HepG2 (cell line): Measurements from ENCODE around the gene NT5DC4. TPM values are rescaled to one million over a fixed set of nuclear protein-coding genes. Genes with fewer than 3 reads are reported as not detected.

ENCODE experiments used
- ATAC-seq: fragments of 200-7000 bp; cut with Tn5 transposase; 3 replicates; pipeline ENCODE4 v1.9.1; 2020; ENCODE audit warnings: mild to moderate bottlenecking, moderate library complexity
- BruUV-seq: library from RNA; stranded (reverse); fragments of 400-500 nt; replicated peaks from 2 replicates; lab custom pipeline; 2021; lab: Mats Ljungman, UMichigan
- CTCF ChIA-PET: fragments of 300-600 bp; formaldehyde crosslinking; extraction: SDS; loops from one replicate; lab custom pipeline; 2021; ENCODE audit warnings: low total read pairs, inconsistent platforms, low intra/inter-chr PET ratio; lab: Yijun Ruan, JAX
- POLR2A ChIA-PET: fragments of 350-600 bp; sonication (Branson Sonifier 250); formaldehyde crosslinking; loops from one replicate; lab custom pipeline; 2020; ENCODE audit warnings: antibody characterized with exemption, inconsistent platforms; lab: Yijun Ruan, JAX
- DNase-seq: peaks from one replicate; pipeline ENCODE4 v3.0.0-alpha.2; 2015; ENCODE audit warnings: low spot score
- FAIRE-seq: peaks from 3 replicates; lab custom pipeline; 2011; peaks lifted over from hg19 to GRCh38; lab: Jason Lieb, UNC
- H2AFZ ChIP-seq: one replicate; pipeline ENCODE4 v1.6.1; 2011; ENCODE audit warnings: low read length, inconsistent platforms
- H3K27ac ChIP-seq: fragments of 300-600 bp; 3 replicates; pipeline ENCODE4 v1.8.0; 2011; ENCODE audit warnings: mixed run types, mild to moderate bottlenecking, mixed read lengths, low read length, inconsistent platforms; ENCODE audit not compliant: insufficient read depth; ENCODE audit errors: extremely low read length
- H3K27me3 ChIP-seq, 2 experiments: fragments of 200-600 bp in 1 of 2; 2 replicates in 1 of 2; 3 replicates in 1 of 2; pipeline versions ENCODE4 v1.6.0 to v1.8.0; 2011; ENCODE audit warnings: low read length in 2 of 2, mild to moderate bottlenecking in 2 of 2, moderate library complexity in 2 of 2, inconsistent platforms in 1 of 2; ENCODE audit not compliant: insufficient read depth in 2 of 2, control insufficient read depth in 1 of 2
- H3K36me3 ChIP-seq, 2 experiments: fragments of 200-600 bp in 1 of 2; replicated peaks in 1 of 2; 2 replicates in 1 of 2; 3 replicates in 1 of 2; pipeline versions ENCODE4 v1.5.1 to v1.8.0; 2011; ENCODE audit warnings: low read length in 2 of 2, inconsistent platforms in 1 of 2; ENCODE audit not compliant: insufficient read depth in 2 of 2, control insufficient read depth in 1 of 2
- H3K4me1 ChIP-seq: 2 replicates; pipeline ENCODE4 v1.5.1; 2012; ENCODE audit warnings: low read length, inconsistent platforms; ENCODE audit not compliant: insufficient read depth
- H3K4me2 ChIP-seq: 2 replicates; pipeline ENCODE4 v1.6.0; 2011; ENCODE audit warnings: low read depth, low read length, inconsistent platforms
- H3K4me3 ChIP-seq, 3 experiments: fragments of 200-600 bp in 1 of 3; sonication (generic), shearing (Covaris generic) in 1 of 3; replicated peaks in 1 of 3; 2 replicates each; pipeline ENCODE4 v1.5.1; 2011 to 2016; ENCODE audit warnings: low read length in 3 of 3, inconsistent platforms in 2 of 3, low read depth in 2 of 3, mild to moderate bottlenecking in 2 of 3, control low read depth in 1 of 3, mixed read lengths in 1 of 3; ENCODE audit not compliant: insufficient read depth in 1 of 3
- H3K79me2 ChIP-seq: one replicate; pipeline ENCODE4 v1.6.1; 2011; ENCODE audit warnings: low read length, inconsistent platforms; ENCODE audit not compliant: insufficient read depth
- H3K9ac ChIP-seq: 2 replicates; pipeline ENCODE4 v1.6.0; 2011; ENCODE audit warnings: mild to moderate bottlenecking, low read depth, low read length, inconsistent platforms; ENCODE audit not compliant: insufficient read depth
- H3K9me3 ChIP-seq: 2 replicates; pipeline ENCODE4 v1.5.1; 2012; ENCODE audit warnings: mild to moderate bottlenecking, low read length
- H4K20me1 ChIP-seq: 2 replicates; pipeline ENCODE4 v1.6.0; 2011; ENCODE audit warnings: inconsistent platforms, mild to moderate bottlenecking, low read length, moderate library complexity; ENCODE audit not compliant: insufficient read depth
- DMTF1 ChIP-seq: sonication (generic); formaldehyde crosslinking; IDR thresholded peaks from 2 replicates; pipeline ENCODE4 v1.4.0; 2020; ENCODE audit warnings: mild to moderate bottlenecking, missing genetic modification reagents
- GTF2F1 ChIP-seq: fragments of 150-350 bp; IDR thresholded peaks from 2 replicates; pipeline ENCODE4 v1.6.1; 2014; ENCODE audit warnings: low read length
- KLF12 ChIP-seq: sonication (generic); formaldehyde crosslinking; IDR thresholded peaks from 2 replicates; pipeline ENCODE4 v1.4.0; 2020; ENCODE audit warnings: missing genetic modification reagents, borderline replicate concordance
- RNF219 ChIP-seq: sonication (generic); formaldehyde crosslinking; IDR thresholded peaks from 2 replicates; pipeline ENCODE4 v1.5.0; 2020; ENCODE audit warnings: mild to moderate bottlenecking, missing genetic modification reagents
- SSRP1 ChIP-seq: IDR thresholded peaks from 2 replicates; pipeline ENCODE4 v1.6.1; 2016; ENCODE audit warnings: control low read depth
- STAT5B ChIP-seq: sonication (generic); formaldehyde crosslinking; IDR thresholded peaks from 2 replicates; pipeline ENCODE4 v1.4.0; 2020; ENCODE audit warnings: missing genetic modification reagents
- TBL1XR1 ChIP-seq: fragments of 150-350 bp; IDR thresholded peaks from 2 replicates; pipeline ENCODE4 v1.6.1; 2014; ENCODE audit warnings: borderline replicate concordance, low read length; ENCODE audit not compliant: partially characterized antibody
- ZBTB21 ChIP-seq: sonication (generic); formaldehyde crosslinking; IDR thresholded peaks from 2 replicates; pipeline ENCODE4 v1.4.0; 2020; ENCODE audit warnings: missing genetic modification reagents
- ZNF589 ChIP-seq: sonication (generic); formaldehyde crosslinking; conservative IDR thresholded peaks from 2 replicates; pipeline ENCODE4 v1.8.0; 2022; ENCODE audit warnings: mild to moderate bottlenecking, moderate library complexity, missing genetic modification reagents
- WGBS: methylation state at CpG from one replicate; pipeline ENCODE4 v1.1.6; 2017; ENCODE audit warnings: low lambda C conversion rate; 5-methylcytosine and 5-hydroxymethylcytosine counted together
- in situ Hi-C: cut with HindIII; loops from 2 replicates; pipeline ENCODE4 v1.10.0; 2017; ENCODE audit warnings: low pct_unique_long_range_greater_than_20kb; ENCODE audit not compliant: extremely low pct_ligation_motif_present
- intact Hi-C: fragments of 100-400 bp; cut with micrococcal nuclease; formaldehyde crosslinking; loops from one replicate; pipeline ENCODE4 v1.10.0; 2022; ENCODE audit not compliant: unreplicated experiment
- polyA plus RNA-seq, 8 experiments: library from polyadenylated mRNA; depleted of rRNA in 3 of 8; stranded (reverse) in 7 of 8; unstranded in 1 of 8; fragments of >200 nt; fragmentation: Illumina TruSeq in 4 of 8; extraction: Trizol in 4 of 8; gene quantifications; 2 replicates each; pipeline versions ENCODE4 v1.2.1 to v1.2.3, GENCODE V29; 2011 to 2016; ENCODE audit warnings: low read depth in 4 of 8, missing spikeins in 1 of 8, mixed read lengths in 1 of 8; ENCODE audit not compliant: insufficient read depth in 1 of 8
- total RNA-seq, 5 experiments: library from RNA; depleted of rRNA; stranded (reverse); fragments of >200 nt; fragmentation: Illumina TruSeq; extraction: Trizol; gene quantifications; 2 replicates each; pipeline ENCODE4 v1.2.3, GENCODE V29; 2016; ENCODE audit warnings: low read depth in 1 of 5
- TF ChIP-seq, protein P1 (sequence below), 2 experiments: sonication (generic) in 1 of 2; formaldehyde crosslinking in 1 of 2; IDR thresholded peaks; 2 replicates each; pipeline versions ENCODE4 v1.6.1 to v1.9.0; 2014 to 2022; ENCODE audit warnings: antibody characterized with exemption in 1 of 2, borderline replicate concordance in 1 of 2, inconsistent platforms in 1 of 2, low read depth in 1 of 2, missing genetic modification reagents in 1 of 2

The NT5DC4 gene
- total and polyA plus RNA-seq, 2 of the 13 experiments (the other 11 are each of a cell fraction or from before 2014, with no cell fraction given) = 0.04 to 4.2 TPM

DNA sequence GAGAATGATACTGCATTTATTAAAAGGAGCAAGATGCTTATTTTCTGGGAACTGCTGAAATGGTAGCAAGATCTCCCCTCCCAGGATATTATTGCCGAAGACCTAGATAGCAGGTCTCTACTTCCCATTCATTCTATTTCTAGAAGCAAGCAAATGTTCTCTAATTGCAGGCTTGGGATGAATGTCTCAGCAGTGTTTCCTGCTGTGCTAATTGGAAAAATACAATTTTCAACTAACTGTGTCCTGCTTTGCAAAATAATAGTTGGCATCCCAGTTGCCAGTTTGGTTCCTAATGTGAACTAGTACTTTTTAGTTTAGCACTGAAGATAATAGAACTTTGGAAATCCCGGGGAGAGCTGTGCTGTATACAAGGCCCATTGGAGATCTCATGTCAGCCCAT lies 49.0 kb upstream of the NT5DC4 start (continued):
- TF ChIP-seq, protein P1, sequence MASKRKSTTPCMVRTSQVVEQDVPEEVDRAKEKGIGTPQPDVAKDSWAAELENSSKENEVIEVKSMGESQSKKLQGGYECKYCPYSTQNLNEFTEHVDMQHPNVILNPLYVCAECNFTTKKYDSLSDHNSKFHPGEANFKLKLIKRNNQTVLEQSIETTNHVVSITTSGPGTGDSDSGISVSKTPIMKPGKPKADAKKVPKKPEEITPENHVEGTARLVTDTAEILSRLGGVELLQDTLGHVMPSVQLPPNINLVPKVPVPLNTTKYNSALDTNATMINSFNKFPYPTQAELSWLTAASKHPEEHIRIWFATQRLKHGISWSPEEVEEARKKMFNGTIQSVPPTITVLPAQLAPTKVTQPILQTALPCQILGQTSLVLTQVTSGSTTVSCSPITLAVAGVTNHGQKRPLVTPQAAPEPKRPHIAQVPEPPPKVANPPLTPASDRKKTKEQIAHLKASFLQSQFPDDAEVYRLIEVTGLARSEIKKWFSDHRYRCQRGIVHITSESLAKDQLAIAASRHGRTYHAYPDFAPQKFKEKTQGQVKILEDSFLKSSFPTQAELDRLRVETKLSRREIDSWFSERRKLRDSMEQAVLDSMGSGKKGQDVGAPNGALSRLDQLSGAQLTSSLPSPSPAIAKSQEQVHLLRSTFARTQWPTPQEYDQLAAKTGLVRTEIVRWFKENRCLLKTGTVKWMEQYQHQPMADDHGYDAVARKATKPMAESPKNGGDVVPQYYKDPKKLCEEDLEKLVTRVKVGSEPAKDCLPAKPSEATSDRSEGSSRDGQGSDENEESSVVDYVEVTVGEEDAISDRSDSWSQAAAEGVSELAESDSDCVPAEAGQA (IDR thresholded peaks at IDR 0.05; ENCODE audit: low read depth) = no peak
- TF ChIP-seq, protein P1 (CRISPR knock-in tag; IDR thresholded peaks at IDR 0.05; ENCODE audit: borderline replicate concordance) = no peak
- TF ChIP-seq ZNF589 (CRISPR knock-in tag) (no peak), GTF2F1 (no peak), ZBTB21 (CRISPR knock-in tag) (no peak), TBL1XR1 (no peak)

- ChIA-PET CTCF (no interaction called here), POLR2A (no interaction called here)
- H4K20me1 ChIP-seq = no peaks in the 10 kb centered on the region
- no peak overlapping the region for H3K9ac ChIP-seq
- DNase-seq (no peak), FAIRE-seq (no peak), ATAC-seq (no peak)
- H3K4me1 ChIP-seq = peaks cover 19% of the 10 kb centered on the region
- H2AFZ ChIP-seq = no peak overlapping the region
- intact Hi-C loops (no loop called here), in situ Hi-C loops (no loop called here)
- H3K9me3 ChIP-seq = no peaks in the 10 kb centered on the region
- no peak overlapping the region for H3K27ac ChIP-seq
- H3K79me2 ChIP-seq = no peaks in the 10 kb centered on the region
- WGBS = 86% methylated on average over 1 of the region's 1 CpG
- no TSS peak for BruUV-seq
- no peak overlapping the region for H3K4me2 ChIP-seq
- no peak for TF ChIP-seq RNF219 (CRISPR knock-in tag)
- TF ChIP-seq DMTF1 (CRISPR knock-in tag) = no peak
- TF ChIP-seq KLF12 (CRISPR knock-in tag) = no peak
- no peak for TF ChIP-seq STAT5B
- no peak for TF ChIP-seq SSRP1
- no peak overlapping the region for H3K4me3 ChIP-seq
- no peaks in the 10 kb centered on the region for H3K36me3 ChIP-seq
- no peaks in the 10 kb centered on the region; a peak in 1 of 5 replicates for H3K27me3 ChIP-seq
Observed at GRCh38 chr2:112673008-112673407, 47.8 kb upstream of the NT5DC4 start.
